HG03066 (cell line): Measurements from ENCODE around the gene SKAP2.

Source experiments
- ATAC-seq: cut with Tn5 transposase; IDR thresholded peaks from one replicate; pipeline ENCODE4 v1.9.1; 2021; ENCODE audit warnings: low read depth; ENCODE audit not compliant: unreplicated experiment

Gene SKAP2

DNA sequence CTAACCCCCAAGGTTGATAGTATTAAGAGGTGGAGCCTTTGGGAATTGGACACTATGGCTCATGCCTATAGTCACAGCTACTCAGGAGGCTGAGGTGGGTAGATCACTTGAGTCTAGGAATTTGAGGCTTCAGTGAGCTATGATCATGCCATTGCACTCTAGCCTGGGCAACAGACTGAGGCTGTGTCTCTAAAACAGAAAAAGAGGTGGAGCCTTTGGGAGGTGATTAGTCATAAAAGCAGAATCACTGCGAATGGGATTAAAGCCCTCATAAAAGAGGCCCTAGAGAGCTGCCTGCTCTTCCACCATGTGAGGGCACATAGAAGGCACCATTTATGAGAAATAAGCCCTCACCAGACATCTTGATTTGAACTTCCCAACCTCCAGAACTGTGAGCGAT is 81.9 kb downstream of the SKAP2 start:
- no peak for ATAC-seq

DNA sequence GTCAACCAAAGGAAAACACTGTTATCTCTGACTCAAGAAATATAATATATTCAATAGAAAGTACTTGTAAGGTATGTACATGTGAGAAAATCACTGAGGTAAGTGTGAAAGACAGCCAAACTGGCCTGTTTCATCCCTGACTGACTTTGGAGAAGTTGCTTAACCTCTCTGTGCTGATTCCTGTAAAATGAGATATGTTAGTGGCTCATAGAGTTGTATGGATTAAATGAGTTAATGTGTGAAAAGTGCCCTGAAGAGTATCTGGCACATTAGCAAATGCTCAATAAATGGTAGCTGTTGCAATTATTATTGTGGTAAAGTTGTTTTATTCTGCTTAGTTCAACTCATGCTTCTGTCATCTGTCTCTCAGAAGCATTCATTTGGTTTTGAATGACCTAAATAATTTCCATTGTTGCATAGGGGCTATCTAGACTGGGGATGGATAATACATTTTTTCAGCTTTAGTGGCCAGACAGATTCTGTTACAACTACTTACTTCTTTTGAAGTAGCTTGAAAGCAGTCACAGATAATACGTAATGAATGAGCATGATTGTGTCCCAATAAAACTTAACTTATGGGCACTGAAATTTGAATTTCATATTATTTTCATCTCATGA is 84.3 kb downstream of the SKAP2 start:
- ATAC-seq = no peak

DNA sequence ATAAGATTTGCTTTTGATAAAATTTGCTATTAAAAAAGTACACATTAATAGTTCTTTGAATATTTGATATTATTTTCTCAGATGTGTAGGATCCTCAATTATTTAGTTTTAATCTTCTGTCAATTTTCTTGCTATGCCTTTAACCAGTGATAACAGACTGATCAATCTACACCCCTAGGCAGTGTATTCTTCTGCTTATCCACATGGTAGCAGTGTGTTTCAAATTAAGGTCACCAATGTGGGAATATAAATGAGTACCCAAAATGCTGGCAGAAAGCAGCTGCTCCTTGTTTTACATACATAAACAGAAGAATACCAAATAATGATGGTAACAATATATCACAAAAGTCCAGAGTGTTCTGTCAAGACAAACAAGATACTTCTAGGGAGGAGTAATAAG is 87.0 kb downstream of the SKAP2 start:
- ATAC-seq = no peak

DNA sequence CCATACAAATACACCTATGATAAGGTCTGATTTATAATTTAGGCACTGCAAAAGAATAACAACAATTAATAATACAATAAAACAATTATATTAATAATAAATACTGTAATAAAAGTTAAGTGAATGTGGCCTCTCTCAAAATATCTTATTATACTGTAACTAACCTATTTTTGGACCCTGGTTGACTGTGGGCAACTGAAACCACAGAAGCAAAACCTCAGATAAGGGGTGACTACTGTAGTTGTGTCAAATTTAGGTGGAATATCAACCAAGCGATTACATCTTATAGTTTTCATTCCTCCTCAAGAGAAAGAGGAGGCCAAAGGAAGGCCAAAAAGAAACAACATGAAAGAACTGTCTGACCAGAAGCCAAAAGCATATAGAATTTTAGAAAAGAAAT is 103.9 kb downstream of the SKAP2 start:
- ATAC-seq = no peak

DNA sequence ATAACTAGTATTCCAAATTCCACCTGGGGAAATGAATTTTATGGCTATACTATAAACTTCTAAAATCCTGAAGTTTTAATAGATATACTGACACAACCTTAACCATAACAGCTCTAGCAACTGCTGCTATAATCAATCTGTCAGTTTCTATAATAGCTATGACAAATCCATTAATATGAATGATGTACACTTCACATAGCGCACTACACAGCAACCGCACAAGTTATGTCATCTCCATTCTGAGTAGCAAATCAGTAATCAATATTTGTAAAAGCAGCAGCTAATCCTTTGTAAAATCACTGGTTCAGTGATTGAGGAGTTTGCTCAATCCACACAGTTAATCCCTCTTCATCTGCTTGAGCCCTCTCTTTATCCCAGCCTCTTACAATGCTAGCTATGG is 105.3 kb downstream of the SKAP2 start:
- no peak for ATAC-seq

DNA sequence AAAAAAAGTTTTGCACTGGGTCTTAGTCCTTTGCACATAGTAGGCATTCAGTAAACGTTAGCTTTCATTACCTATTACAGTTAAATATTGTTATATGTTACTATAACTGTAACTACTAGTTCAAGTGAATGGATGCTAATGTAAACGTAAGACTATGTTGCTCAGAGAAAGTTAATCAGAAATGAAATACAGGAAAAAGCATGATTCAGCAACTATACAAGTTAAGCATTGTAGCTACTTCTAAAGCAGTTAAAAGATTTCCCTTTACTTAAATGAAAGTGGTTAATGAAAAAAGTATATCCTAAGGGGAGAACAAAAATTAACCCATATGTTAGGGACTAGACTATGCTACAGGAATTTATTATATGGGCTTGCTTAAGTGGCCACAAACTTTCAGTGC is 121.2 kb downstream of the SKAP2 start:
- no peak for ATAC-seq

DNA sequence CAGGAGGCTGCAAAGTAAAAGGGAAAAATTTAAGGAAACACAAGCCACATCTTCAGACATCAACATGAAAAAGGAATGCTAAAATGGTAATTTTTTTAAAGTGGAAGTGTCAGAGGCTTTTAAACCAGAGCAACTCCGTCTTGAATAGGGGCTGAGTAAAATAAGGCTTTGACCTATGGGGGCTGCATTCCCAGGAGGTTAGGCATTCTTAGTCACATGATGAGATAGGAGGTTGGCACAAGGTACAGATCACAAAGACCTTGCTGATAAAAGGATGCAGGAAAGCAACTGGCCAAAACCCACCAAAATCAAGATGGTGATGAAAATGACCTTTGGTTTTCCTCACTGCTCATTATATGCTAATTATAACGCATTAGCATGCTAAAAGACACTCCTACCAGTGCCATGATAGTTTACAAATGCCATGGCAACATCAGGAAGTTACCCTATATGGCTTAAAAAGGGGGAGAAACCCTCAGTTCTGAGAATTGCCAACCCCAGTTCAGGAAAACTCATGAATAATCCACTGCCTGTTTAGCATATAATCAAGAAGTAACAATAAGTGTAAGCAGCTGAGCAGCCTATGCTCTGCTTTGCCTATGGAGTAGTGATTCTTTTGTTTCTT is 128.3 kb downstream of the SKAP2 start:
- ATAC-seq = no peak

DNA sequence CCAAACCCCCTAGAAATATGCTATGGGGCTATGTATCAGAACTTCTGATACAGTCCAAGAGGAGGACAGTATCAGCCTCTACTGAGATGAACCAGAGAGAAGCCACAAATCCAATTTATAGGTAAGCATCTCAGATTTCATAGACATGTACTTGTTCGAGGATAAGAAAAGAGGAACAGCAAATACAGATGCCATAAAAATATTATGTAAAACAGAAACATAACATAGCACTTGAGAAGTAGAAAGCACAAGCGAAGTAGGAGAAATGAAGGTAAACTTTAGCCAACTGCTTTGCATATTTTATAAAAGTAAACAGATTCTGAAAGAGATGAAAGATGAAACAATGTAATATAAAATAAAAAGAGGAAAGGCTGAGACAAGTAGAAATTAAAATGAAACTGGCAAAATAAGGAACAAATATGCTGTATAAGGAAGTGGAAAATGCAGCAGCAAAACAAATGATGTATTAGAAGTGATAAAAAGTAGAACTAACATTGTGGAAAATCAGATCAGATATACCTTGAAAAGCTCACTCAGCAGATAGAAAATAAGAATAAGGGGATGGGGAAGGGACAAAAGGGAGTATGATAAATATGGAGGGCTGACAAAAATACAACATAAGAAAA is 135.1 kb downstream of the SKAP2 start:
- ATAC-seq = no peak

DNA sequence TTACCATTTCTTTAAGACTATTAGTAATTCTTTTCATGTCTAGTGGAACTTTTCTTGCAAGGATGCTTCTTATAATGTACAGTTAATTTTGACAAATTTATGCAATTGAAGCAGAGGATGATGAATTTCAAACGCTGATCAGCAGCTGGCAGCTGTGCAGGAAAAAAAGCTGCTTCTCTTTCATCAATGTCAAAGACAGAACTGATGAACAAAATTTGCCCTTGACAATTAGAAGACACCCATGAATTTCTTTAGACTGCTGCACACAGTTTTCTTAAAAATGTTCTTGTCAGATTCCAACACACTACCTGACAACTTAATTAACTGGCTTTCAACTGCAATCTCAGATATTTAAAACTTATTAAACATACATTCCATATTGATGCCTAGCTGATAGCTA is 138.3 kb downstream of the SKAP2 start:
- no peak for ATAC-seq

DNA sequence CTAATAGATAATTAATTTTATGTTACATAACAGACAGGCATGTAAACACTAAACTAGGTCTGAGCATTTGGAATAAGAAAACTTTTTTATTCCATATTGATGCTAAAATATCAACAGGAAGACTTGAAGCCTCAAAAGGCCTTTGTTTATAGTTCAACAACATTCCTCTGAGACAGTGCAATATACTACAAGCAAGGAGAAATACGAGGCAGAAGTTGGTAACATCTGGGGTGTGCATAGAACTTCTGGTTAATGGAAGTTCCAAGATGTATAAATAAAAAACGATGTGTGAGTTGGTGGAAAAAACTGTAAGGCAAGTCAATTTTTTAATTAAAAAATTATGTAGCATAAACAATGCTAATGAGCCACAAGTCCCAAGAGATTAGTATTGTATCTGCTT is 139.6 kb downstream of the SKAP2 start:
- ATAC-seq = no peak

DNA sequence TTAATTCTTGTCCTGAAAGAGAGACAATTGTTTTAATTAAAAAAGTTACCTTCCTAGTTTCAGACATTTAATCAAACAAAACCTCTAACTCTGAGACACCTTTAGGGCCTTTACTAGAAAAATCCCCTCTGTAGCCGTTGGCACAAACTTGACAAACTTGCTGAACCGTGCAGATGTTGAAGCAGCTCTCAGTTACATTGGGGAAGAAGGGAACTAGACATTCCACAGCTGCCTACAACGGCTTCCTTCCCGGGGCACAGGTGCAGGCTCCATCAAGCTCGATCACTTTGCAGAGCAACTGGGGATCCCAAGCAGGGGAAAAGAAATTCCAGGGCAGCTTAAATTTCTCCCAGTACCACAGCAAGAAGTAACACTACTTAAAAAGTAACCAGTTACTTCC is 141.3 kb downstream of the SKAP2 start:
- no peak for ATAC-seq

DNA sequence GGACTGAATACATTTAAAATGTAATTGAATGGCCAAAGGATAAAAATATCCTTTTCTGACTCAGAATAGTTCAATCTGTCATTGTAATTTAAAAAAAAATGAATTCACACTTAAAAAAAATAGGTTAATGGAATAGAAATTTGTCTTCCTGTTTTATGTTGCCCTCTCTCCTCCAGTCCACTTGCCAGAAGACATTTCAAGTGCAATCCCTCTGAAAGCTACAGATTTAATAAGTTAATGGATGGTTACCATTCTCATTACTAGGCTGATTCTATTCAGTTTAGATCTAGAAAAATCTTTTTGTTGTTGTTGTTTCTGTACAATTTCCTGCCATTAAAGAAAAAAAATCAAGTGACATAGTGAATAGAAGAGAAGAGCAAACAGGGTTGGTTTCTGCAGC is 142.9 kb downstream of the SKAP2 start:
- ATAC-seq = no peak

DNA sequence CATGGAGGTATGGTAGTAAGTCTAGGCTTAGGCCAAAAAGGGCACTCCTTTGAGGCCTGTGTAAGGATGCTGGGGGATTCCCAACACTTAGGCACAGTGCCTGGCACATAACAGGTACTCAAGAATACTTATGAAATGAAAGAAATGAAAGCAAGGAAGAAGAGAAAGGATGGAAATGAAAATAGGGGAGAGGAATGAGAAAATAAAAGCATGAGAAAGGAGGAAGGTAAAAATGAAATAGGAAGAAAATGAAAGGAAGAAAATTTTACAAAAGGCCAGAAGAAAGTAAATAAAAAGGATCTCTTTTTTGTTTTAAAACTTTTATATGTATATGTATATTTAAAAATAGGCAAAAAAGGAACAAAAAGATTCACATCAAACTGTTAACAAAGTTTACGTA is 146.3 kb downstream of the SKAP2 start:
- ATAC-seq = no peak

DNA sequence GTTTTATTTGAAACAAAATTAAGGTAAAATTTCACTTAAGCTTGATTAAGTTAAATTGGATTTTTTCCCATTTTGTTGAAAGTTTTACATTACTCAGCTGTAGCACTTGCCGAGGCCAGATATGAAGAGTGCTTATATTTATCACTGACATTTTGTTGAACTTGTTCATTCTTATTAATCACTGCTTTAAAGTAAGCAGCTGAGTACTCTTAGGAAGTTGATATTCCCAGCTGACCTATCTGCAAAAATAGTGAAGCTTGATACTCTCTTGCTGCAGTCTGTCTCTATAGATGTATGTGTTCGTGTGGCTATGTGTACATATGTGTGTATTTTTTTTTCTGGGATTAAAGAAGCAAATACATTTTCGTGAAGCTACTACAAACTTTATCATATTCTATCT is 150.0 kb downstream of the SKAP2 start:
- ATAC-seq = no peak

DNA sequence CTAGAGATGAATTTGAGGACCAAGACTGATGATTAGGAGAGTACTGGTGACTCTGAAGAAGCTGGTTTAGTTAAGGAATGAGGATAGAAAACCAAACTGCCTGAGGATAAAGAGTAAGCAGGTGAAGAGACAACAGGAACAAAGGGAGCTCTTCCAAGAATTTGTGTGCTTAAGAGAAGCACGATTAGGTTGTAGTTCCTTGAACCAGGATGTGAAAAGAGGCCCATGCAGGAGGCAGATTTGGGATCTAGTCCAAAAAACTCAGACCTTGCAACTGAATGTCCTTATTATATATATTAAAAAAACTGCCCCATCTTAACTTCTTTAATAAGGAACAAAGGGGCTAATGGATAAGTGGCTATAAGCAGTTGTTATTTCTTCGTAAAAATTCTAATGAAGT is 150.4 kb downstream of the SKAP2 start:
- no peak for ATAC-seq

DNA sequence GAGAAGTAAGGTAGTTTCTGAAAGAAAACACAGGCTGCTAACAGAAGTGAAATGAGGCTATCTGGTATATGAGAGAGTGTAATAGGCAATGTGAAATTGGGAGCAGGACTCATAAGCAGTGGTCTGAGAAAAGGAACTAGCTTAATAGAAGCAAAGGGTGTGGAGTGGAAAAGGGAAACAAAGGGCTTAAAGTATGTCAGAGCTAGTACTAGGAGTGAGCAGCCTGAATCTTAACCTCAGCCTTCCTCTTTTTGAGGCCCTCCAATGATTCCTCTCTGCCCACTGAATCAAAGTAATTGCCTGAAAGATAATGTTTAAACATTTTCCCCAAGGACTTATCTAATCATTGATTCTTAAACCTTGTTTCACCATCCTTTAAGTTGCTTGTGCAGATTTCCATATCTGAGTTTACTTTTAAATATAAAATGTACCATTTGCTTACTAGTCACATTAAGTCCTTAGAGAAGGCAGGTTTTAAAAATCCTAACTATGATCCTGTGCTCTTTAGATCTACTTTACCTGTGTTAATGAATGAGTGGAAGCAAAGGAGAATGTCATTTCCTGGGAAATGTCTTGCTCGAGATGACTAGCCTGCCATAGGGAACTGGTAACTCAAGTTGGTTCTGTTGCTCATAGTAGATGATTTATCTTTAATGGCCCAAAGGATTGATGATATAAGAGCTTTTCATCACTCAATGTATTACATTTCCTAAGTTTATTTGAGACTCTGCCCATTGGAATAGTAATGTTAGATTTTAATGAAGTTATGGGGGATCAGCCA is 155.0 kb downstream of the SKAP2 start:
- ATAC-seq = no peak

DNA sequence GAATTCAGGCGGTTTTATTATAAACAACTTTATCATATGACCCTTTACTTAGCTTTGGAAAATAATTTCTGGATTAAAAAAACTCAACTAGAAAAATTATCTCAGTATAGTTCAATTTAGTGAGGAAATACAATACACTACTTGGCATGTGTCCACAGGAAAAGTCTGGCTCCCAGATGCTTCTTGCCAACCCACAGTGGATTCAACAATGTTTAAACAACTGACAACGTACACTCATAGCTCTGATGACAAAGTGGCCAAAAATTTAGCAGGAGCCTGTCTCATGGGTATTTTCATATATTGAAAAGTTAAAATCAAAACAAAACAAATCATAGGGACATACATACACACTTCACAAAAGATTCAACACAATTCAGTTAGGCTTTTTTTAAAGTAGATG is 158.8 kb downstream of the SKAP2 start:
- ATAC-seq = no peak

DNA sequence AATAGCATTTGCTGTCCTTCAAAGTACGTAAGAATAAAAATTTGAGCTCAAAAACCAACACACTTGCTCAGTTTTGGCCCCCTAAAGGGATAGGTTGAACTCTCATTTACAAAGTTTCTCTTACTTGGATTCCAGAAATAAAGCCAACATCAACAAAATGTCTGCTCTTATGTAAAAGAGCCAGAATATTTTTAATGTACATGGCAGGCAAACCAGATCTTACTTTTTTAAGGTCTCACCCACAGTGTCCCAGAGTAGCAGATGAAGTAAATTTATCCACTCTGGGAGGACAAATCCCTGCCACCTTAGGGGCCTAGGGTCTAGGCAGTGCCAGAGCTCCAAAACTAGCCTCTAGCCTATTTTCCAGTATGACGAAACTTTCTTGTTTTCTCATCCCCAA is 159.6 kb downstream of the SKAP2 start:
- ATAC-seq = no peak

DNA sequence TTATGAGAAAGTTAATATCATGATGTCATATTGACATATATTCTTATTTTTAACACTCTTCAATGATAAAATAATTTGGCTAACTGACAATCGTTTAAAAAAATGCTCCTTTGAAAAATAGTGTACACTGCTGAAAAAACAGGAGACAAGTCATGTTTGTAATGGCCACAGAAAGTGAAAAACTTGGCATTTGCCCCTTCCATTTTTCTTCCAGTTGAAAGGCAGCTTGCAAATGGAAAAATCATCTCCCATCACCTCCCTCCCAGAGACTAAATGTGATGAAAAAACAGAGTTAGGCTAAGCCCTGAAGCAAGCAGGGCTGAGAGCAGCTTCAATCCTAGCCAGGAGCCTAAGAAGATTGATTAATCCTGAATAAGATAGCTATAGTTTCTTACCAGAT is 160.4 kb downstream of the SKAP2 start:
- no peak for ATAC-seq

DNA sequence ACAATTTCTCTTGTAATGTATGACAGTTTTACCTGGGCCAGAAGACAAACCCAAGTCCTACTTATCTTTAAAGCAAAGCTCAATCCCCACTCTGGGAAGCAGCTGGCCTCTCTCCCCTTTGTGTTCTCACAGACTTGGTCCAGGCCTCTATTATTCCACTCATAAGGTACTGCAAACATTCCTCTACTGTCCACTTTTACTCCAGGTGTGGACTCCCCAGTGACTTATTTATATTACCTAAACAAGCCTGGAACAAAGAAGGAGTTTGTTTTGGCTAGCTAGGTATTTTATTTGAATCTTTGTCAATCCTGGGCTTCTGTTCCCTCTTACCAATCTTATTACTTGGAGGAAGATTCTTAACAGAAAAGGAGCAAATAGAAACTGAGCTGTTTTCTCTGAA is 163.5 kb downstream of the SKAP2 start:
- no peak for ATAC-seq

DNA sequence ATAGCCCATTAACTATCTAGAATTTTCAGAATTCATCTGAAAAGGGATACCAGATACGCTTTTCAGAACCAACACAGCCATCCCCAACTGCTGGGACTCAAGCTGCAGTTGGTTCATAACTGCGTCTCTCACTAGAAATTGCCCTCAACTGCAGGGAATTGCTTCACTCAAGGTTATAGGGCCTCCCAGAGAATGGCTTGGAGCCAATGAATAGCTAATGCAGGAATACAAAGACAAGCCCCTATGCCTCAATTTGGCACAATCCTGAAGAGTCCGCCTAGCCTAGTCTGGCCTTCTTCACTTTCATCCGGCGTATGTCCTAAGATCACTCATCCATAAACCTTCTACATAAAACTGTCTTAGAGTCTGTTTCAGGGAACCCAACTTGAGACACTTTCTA is 164.0 kb downstream of the SKAP2 start:
- ATAC-seq = no peak

DNA sequence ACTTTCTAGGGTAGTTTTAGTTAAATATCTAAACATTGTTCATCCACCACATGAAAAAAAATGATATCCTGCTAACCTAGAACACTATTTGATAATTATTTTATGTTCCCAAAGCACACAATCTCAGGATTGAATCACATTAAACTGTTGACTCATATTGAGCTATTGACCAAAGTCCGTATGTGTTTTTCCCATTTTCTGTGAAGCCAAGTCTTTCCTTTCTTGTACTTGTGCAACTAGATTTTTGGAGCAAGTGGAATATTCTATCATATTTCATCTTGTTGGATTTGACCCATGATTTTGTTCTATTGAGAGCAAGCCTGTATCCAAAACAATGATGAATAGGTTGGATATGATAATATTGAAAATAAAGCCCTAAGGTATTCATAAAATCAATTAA is 164.6 kb downstream of the SKAP2 start:
- ATAC-seq = no peak
